GM18507 (cell line): Measurements from ENCODE around the gene ADARB2.

Source experiments
- DNase-seq: peaks from one replicate; pipeline ENCODE4 v3.0.0; 2011; ENCODE audit warnings: low read depth; ENCODE audit not compliant: insufficient read length; ENCODE audit errors: extremely low spot score
- FAIRE-seq: peaks from 2 replicates; lab custom pipeline; 2011; peaks lifted over from hg19 to GRCh38; lab: Jason Lieb, UNC

ADARB2 gene

DNA sequence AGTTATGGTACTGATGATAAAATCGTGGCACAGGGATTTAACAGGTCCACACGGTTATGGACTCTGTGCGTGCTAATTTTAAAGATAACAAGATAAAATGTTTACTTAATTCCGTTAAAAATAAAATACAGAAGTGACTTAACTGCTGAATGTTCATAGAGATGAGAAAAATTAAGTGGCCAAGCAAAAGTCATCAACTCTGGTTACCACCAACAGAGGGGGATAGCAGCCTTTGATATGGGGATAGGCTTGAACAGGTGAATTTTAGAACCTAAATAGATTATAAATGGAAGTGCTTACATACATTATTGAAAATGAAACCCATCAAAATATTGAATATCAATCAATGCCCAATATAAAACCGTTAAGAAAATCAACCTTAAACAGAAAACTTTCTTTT is 436.2 kb downstream of the ADARB2 start:
- FAIRE-seq (no peak), DNase-seq (no peak)

GRCh38 chr10:1300218-1300617 is 437.1 kb downstream of the ADARB2 start:
- no peak for DNase-seq
- FAIRE-seq, result no peak

GRCh38 chr10:1299041-1299726 is 438.1 kb downstream of the ADARB2 start:
- DNase-seq (no peak), FAIRE-seq (no peak)

- no peak for FAIRE-seq
Measured at GRCh38 chr10:1297566-1298301, 439.6 kb downstream of the ADARB2 start.

GRCh38 chr10:1295756-1296480 is 441.4 kb downstream of the ADARB2 start:
- FAIRE-seq, result no peak

More at GRCh38 chr10:1297566-1298301, 439.6 kb downstream of the ADARB2 start:
- DNase-seq, result no peak

DNA sequence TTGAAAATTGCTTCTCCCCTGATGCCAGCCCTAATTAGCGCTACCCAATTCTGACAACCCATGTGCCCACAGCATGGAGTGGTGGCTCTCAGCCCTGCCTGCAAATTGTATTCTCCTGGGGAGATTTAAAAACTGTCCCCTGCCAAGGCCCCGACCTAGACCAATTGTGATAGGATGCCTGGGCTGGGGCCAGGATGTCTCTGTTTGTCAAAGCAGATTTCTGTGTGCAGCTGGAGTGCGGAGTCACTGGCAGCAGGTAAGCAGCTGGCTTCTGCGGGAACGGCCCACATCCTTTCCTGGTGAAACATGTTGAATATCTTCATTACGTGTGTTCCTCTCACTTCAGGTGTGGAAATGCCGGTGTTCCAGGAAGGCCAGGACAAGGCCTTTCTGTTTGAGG is 442.6 kb downstream of the ADARB2 start:
- no peak for DNase-seq
- no peak for FAIRE-seq

More at GRCh38 chr10:1295756-1296480, 441.4 kb downstream of the ADARB2 start:
- no peak for DNase-seq

- DNase-seq, result no peak
Measured at GRCh38 chr10:1293636-1294435, 443.5 kb downstream of the ADARB2 start.

GRCh38 chr10:1293157-1293556 is 444.2 kb downstream of the ADARB2 start:
- DNase-seq (no peak), FAIRE-seq (no peak)

More at GRCh38 chr10:1293636-1294435, 443.5 kb downstream of the ADARB2 start:
- FAIRE-seq, result no peak

GRCh38 chr10:1292611-1293031 is 444.7 kb downstream of the ADARB2 start:
- no peak for FAIRE-seq

GRCh38 chr10:1291178-1292090 is 445.9 kb downstream of the ADARB2 start:
- DNase-seq (no peak), FAIRE-seq (no peak)

More at GRCh38 chr10:1292611-1293031, 444.7 kb downstream of the ADARB2 start:
- no peak for DNase-seq

DNA sequence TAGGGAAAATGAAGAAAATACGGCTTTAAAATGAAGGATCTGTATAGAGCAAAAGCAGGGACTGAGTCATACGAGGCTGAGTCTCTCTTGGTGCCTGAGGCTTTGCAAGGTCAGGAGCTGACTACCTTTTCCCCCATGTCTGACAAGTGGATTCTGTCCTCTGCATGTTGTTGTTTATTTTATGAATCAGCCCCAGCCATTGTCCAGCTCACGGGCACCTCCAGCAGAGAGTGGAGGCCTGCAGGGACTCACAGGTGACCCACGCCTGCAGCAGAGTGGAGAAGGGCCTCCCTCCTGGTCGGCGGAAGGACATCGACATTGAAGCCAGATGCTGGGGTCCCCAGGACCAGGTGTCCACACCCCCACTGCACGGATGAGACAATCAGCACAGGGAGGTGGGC is 447.3 kb downstream of the ADARB2 start:
- DNase-seq (no peak), FAIRE-seq (no peak)

DNA sequence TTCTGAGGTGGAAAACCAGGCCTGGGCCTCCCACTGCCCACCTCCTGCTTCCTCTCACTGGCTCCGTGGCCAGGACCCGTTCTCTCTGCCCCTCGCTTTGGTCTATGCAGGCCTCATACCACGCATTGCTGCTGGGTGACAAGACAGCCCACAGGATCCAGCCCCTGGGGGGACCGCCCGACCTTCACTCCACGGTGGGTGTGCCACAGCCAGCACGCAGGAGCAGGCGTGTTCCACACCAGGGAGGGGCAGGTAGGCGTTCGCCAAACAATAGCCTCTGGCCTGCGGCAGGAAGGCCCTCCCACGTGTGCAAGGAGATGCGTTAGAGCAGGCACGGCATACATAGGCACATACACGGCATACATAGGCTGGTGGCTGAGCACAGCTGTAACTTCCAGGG is 447.7 kb downstream of the ADARB2 start:
- DNase-seq (no peak), FAIRE-seq (no peak)

DNA sequence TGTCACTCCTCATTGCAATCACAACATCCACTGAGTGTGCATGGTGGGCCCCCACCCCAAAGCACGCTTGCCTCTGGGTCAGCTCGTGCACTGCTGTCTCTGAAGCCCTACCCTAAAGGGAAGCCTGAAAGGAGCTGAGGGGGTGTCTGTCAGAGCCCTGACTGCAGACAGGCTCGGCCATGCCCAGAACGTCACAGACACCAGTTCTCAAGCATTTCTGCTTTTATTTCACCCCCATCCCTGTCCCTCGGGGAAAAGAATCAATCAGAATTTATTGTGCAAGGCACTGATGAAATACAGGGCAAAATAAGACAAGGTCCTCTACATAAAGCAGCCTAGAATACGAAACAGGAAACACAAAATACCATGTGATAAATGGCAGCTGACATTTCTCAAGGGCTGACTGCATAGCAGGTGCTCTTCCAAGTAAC is 449.3 kb downstream of the ADARB2 start:
- DNase-seq, result no peak
- no peak for FAIRE-seq

GRCh38 chr10:1287487-1287886 is 449.8 kb downstream of the ADARB2 start:
- DNase-seq, result no peak
- no peak for FAIRE-seq

DNA sequence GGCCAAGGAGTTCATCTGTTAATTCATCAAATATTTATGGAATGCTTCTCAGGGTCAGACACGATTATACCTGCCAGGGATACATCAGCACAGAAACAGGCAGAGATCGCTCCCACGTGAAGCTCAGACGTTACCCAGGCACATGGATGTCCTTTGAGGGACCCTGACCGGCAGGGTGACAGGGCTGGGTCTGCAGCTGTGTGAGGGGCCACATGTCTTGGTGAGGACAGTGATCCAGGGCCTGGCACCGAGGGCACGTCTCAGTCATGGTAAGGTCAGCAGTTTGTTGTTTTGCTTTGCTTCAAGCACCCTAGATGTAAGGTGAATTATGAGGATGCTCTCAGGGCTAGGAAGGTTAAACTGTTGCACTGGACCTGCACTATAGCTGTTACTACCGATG is 453.2 kb downstream of the ADARB2 start:
- no peak for FAIRE-seq
- no peak for DNase-seq

DNA sequence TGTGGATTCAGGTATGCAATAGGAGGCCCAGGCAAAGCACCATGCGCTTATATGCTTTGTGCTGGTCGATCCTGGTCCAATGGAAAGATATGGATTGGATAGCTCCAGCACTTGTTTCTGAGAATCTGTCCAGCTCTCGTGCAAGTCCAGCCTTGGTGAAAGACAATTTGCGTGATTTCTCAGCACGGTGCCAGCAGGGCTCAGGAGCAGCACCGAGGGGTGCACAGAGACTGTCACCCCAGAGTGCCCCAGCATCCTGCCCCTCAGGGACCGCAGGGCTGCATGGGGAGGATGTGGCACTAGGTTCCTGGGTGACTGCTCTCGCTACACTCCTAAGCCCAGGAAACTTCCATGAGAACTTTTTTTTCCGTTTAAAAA is 455.9 kb downstream of the ADARB2 start:
- FAIRE-seq (no peak), DNase-seq (no peak)

DNA sequence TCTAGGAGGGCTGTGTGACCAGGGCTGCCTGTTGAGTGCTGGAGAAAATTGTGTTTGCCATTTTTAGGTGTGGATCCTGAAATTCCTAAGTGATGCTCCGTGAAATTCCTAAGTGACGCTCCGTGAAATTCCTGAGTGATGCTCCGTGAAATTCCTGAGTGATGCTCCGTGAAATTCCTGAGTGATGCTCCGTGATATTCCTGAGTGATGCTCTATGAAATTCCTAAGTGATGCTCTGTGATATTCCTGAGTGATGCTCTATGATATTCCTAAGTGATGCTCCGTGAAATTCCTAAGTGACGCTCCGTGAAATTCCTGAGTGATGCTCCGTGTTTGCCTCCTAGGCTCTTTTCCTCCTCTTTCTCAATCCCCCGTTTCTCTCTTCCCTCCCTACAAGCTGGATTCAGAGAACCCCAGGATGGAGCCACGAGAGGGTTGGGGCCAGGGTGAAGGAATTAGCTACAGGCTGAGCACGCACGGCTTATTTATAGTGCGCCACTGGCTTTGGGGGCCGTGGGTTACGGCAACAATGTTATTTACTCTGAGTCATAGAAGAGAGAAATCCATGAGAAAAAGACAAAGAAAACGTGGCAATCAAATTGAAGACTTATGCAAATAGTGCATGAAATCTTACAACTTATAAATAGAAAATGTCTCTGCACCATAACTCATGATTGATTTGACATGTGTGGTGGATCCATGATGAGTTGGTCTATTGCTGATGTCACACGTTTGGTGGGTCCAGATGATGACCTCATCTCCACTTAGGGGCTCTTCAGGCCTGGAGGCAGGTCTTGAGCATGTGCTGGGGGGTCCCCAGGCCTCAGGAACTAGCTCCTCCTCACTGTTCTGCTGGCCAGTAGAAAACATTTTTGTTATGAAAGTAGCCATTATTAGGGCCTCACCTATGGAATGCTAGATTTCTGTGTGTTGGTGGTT is 456.6 kb downstream of the ADARB2 start:
- FAIRE-seq, result no peak

GRCh38 chr10:1278306-1278705 is 459.0 kb downstream of the ADARB2 start:
- FAIRE-seq (no peak), DNase-seq (no peak)

More for the DNA sequence above, 456.6 kb downstream of the ADARB2 start:
- DNase-seq, result no peak
